Gastrocnemius medialis (tissue), 4 donors: Measurements from ENCODE around the gene KIRREL3.

Source experiments
- CTCF ChIP-seq, 5 experiments: fragments of 450-650 bp in 3 of 5; fragments of 200-600 bp in 2 of 5; sonication (generic) in 2 of 5; IDR thresholded peaks in 4 of 5; conservative IDR thresholded peaks in 1 of 5; 1 replicate in 4 of 5; 2 replicates in 1 of 5; pipeline ENCODE4 v1.5.1; 2016 to 2019; ENCODE audit warnings: antibody characterized with exemption in 5 of 5, mild to moderate bottlenecking in 3 of 5, moderate library complexity in 3 of 5
- POLR2A ChIP-seq, 2 donors: fragments of 450-650 bp; IDR thresholded peaks; one replicate each; pipeline ENCODE4 v1.6.1; 2017; ENCODE audit warnings: antibody characterized with exemption in 2 of 2, mild to moderate bottlenecking in 2 of 2, moderate library complexity in 2 of 2

DNA sequence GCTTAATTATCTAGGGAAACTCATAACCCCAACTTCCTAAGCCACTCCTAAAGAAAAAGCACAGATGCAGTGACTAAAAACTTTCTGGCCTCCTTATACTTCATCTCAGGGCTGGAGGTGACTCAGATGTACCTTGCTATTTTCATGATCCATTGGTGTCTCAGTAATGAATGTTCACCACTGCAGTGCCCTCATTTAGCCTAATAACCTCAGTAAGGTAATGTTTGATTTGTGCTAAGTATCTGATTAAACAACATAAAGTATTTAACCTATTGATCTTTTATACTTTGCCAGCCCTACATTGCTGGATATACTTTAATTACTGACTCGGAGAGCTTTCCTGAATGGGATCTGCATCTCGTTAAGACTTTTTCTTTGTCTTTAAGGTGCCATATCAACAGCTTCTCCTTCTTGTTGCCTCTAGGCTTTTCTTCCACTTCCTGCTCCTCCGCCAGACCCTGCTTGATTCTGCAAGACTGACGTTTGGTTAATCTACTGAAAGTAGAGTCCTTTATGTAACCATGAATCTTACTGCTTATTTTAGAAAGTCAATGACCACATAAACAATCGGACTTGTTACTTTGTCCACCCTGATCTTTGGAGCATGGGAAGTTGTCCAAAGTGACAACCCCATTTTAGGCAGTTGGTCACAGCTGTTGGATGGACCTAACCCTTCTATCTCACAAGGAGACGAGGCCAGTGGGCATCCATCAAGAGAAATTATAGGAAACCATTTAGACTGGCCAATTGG is 342.1 kb downstream of the KIRREL3 start:
- no peak for TF ChIP-seq CTCF (IDR thresholded peaks at IDR 0.05 in 4 of 5, conservative IDR thresholded peaks at IDR 0.05 in 1 of 5)
- TF ChIP-seq POLR2A (IDR thresholded peaks at IDR 0.05): no peak
